Measurements from ENCODE around the gene MRPS27. TPM values are rescaled to one million over a fixed set of nuclear protein-coding genes. Genes with fewer than 3 reads are reported as not detected.

Gene MRPS27
- total and polyA plus RNA-seq, 8 donors, result 14.8 to 43.3 (median 23.1) TPM

GRCh38 chr5:72205431-72206009, 114.5 kb downstream of the MRPS27 start:
- TF ChIP-seq EP300 (IDR thresholded peaks at IDR 0.05) (no peak), POLR2A (IDR thresholded peaks at IDR 0.05) (no peak), CTCF (IDR thresholded peaks at IDR 0.05) (no peak), POLR2AphosphoS5 (IDR thresholded peaks at IDR 0.05) (no peak)
- Histone ChIP-seq H3K27ac (no peak overlapping the region), H3K4me1 (peaks cover 0 to 5% (median 2%) of the 10 kb centered on the region in 4 donors), H3K27me3 (no peaks in the 10 kb centered on the region), H3K4me3 (no peak overlapping the region), H3K9me3 (no peaks in the 10 kb centered on the region), H3K36me3 (peaks cover 4 to 47% (median 37%) of the 10 kb centered on the region in 4 donors)
- no peak for DNase-seq
- WGBS, 5 donors, result 93 to 100% (median 97%) methylated on average over 3 of the region's 3 CpGs
- intact Hi-C loops (cut with DNase I; ENCODE audit: low total_unique reads), result no loop called here

GRCh38 chr5:72204946-72205345, 115.1 kb downstream of the MRPS27 start:
- no peak for DNase-seq
- H3K4me3 ChIP-seq, result no peak overlapping the region
- intact Hi-C loops (cut with DNase I; ENCODE audit: low total_unique reads), result no loop called here

GRCh38 chr5:72203251-72203845, 116.7 kb downstream of the MRPS27 start:
- intact Hi-C loops (cut with DNase I; ENCODE audit: low total_unique reads), result no loop called here
- TF ChIP-seq CTCF (IDR thresholded peaks at IDR 0.05) (no peak), POLR2AphosphoS5 (IDR thresholded peaks at IDR 0.05) (no peak), EP300 (IDR thresholded peaks at IDR 0.05) (no peak), POLR2A (IDR thresholded peaks at IDR 0.05) (no peak)
- peaks cover 7 to 67% (median 46%) of the 10 kb centered on the region in 4 donors for H3K36me3 ChIP-seq
- no peaks in the 10 kb centered on the region for H3K27me3 ChIP-seq
- no peaks in the 10 kb centered on the region for H3K4me1 ChIP-seq
- no peak overlapping the region for H3K27ac ChIP-seq
- 82 to 86% (median 84%) methylated on average over 8 of the region's 8 CpGs for WGBS, 5 donors
- no peaks in the 10 kb centered on the region for H3K9me3 ChIP-seq
- DNase-seq, result no peak
- H3K4me3 ChIP-seq, result no peak overlapping the region

More at GRCh38 chr5:72204946-72205345, 115.1 kb downstream of the MRPS27 start:
- Histone ChIP-seq H3K36me3 (peaks cover 4 to 52% (median 40%) of the 10 kb centered on the region in 4 donors), H3K27ac (no peak overlapping the region), H3K9me3 (no peaks in the 10 kb centered on the region), H3K27me3 (no peaks in the 10 kb centered on the region), H3K4me1 (no peaks in the 10 kb centered on the region)
- 88 to 100% (median 91%) methylated on average over 1 of the region's 1 CpG for WGBS, 5 donors
- TF ChIP-seq POLR2A (IDR thresholded peaks at IDR 0.05) (no peak), POLR2AphosphoS5 (IDR thresholded peaks at IDR 0.05) (no peak)

GRCh38 chr5:72202331-72202825, 117.7 kb downstream of the MRPS27 start:
- DNase-seq, result no peak
- TF ChIP-seq POLR2A (IDR thresholded peaks at IDR 0.05) (no peak), POLR2AphosphoS5 (IDR thresholded peaks at IDR 0.05) (no peak), CTCF (IDR thresholded peaks at IDR 0.05) (no peak), EP300 (IDR thresholded peaks at IDR 0.05) (no peak)
- no peak overlapping the region for H3K27ac ChIP-seq
- H3K36me3 ChIP-seq, result peaks cover 7 to 77% (median 51%) of the 10 kb centered on the region in 4 donors
- 79 to 88% (median 84%) methylated on average over 3 of the region's 3 CpGs for WGBS, 5 donors
- no peak overlapping the region for H3K4me3 ChIP-seq
- H3K4me1 ChIP-seq, result no peaks in the 10 kb centered on the region
- no peaks in the 10 kb centered on the region for H3K9me3 ChIP-seq
- intact Hi-C loops (cut with DNase I; ENCODE audit: low total_unique reads), result no loop called here
- no peaks in the 10 kb centered on the region for H3K27me3 ChIP-seq

GRCh38 chr5:72199681-72200080, 120.4 kb downstream of the MRPS27 start:
- 91 to 97% (median 95%) methylated on average over 15 of the region's 15 CpGs for WGBS, 5 donors

More at GRCh38 chr5:72199681-72200080, 120.4 kb downstream of the MRPS27 start:
- intact Hi-C loops (cut with DNase I; ENCODE audit: low total_unique reads), result no loop called here
- TF ChIP-seq POLR2AphosphoS5 (IDR thresholded peaks at IDR 0.05) (no peak), EP300 (IDR thresholded peaks at IDR 0.05) (no peak), POLR2A (IDR thresholded peaks at IDR 0.05) (no peak), CTCF (IDR thresholded peaks at IDR 0.05) (no peak)
- Histone ChIP-seq H3K9me3 (no peaks in the 10 kb centered on the region), H3K36me3 (peaks cover 3 to 76% (median 43%) of the 10 kb centered on the region in 4 donors), H3K4me3 (no peak overlapping the region), H3K4me1 (no peaks in the 10 kb centered on the region), H3K27ac (no peak overlapping the region), H3K27me3 (no peaks in the 10 kb centered on the region)
- no peak for DNase-seq

Data from stomach (tissue), 9 donors.